Measurements from ENCODE around the gene TAGLN.

The TAGLN gene

GRCh38 chr11:117195258-117195657 lies 3.9 kb upstream of the TAGLN start:
- H3K4me3 ChIP-seq (ENCODE audit: low read depth in 1 of 2, low read length in 2 of 2), result no peak overlapping the region
- no peaks in the 10 kb centered on the region for H3K4me1 ChIP-seq (ENCODE audit: insufficient read depth, low read length)
- H3K27me3 ChIP-seq (ENCODE audit: insufficient read depth, low read length, poor library complexity), result no peaks in the 10 kb centered on the region
- no peak overlapping the region for H3K4me2 ChIP-seq (ENCODE audit: insufficient read depth, low read length)
- H3K79me2 ChIP-seq (ENCODE audit: insufficient read depth, low read length), result no peaks in the 10 kb centered on the region
- peaks cover 15% of the 10 kb centered on the region; the same call in 1 of the 2 replicates for H3K36me3 ChIP-seq (ENCODE audit: insufficient read depth, low read length)
- H4K20me1 ChIP-seq (ENCODE audit: insufficient read depth, low read length), result no peaks in the 10 kb centered on the region
- no peak overlapping the region for H3K9ac ChIP-seq (ENCODE audit: low read depth, low read length)
- no peaks in the 10 kb centered on the region for H3K9me3 ChIP-seq (ENCODE audit: insufficient read depth, low read length, severe bottlenecking)
- ATAC-seq (ENCODE audit: insufficient read depth, low read depth), result no peak
- TF ChIP-seq EZH2 (IDR thresholded peaks at IDR 0.05; ENCODE audit: borderline replicate concordance, low read depth, low read length, severe bottlenecking), result no peak
- TF ChIP-seq CTCF (IDR thresholded peaks at IDR 0.05; ENCODE audit: borderline replicate concordance, extremely low read depth, low read length, poor library complexity, severe bottlenecking), result no peak
- DNase-seq, result no peak
- no peak overlapping the region for H2AFZ ChIP-seq (ENCODE audit: low read depth, low read length)
- H3K27ac ChIP-seq (ENCODE audit: low read length), result no peak overlapping the region

GRCh38 chr11:117195761-117196160 lies 3.4 kb upstream of the TAGLN start:
- ATAC-seq (ENCODE audit: insufficient read depth, low read depth), result no peak
- H3K27ac ChIP-seq (ENCODE audit: low read length), result no peak overlapping the region
- H3K4me1 ChIP-seq (ENCODE audit: insufficient read depth, low read length), result no peaks in the 10 kb centered on the region
- H2AFZ ChIP-seq (ENCODE audit: low read depth, low read length), result no peak overlapping the region
- no peak overlapping the region for H3K9ac ChIP-seq (ENCODE audit: low read depth, low read length)
- H3K4me3 ChIP-seq (ENCODE audit: low read depth in 1 of 2, low read length in 2 of 2), result no peak overlapping the region
- DNase-seq, result no peak
- no peaks in the 10 kb centered on the region for H4K20me1 ChIP-seq (ENCODE audit: insufficient read depth, low read length)
- H3K4me2 ChIP-seq (ENCODE audit: insufficient read depth, low read length), result no peak overlapping the region
- H3K36me3 ChIP-seq (ENCODE audit: insufficient read depth, low read length), result peaks cover 10% of the 10 kb centered on the region; the same call in 1 of the 2 replicates
- no peak for TF ChIP-seq EZH2 (IDR thresholded peaks at IDR 0.05; ENCODE audit: borderline replicate concordance, low read depth, low read length, severe bottlenecking)
- TF ChIP-seq CTCF (IDR thresholded peaks at IDR 0.05; ENCODE audit: borderline replicate concordance, extremely low read depth, low read length, poor library complexity, severe bottlenecking), result no peak
- no peaks in the 10 kb centered on the region for H3K9me3 ChIP-seq (ENCODE audit: insufficient read depth, low read length, severe bottlenecking)
- H3K27me3 ChIP-seq (ENCODE audit: insufficient read depth, low read length, poor library complexity), result no peaks in the 10 kb centered on the region
- H3K79me2 ChIP-seq (ENCODE audit: insufficient read depth, low read length), result no peaks in the 10 kb centered on the region

GRCh38 chr11:117197006-117197405 lies 2.2 kb upstream of the TAGLN start:
- ATAC-seq (ENCODE audit: insufficient read depth, low read depth), result no peak

More at GRCh38 chr11:117197006-117197405, 2.2 kb upstream of the TAGLN start:
- Histone ChIP-seq H3K9ac (ENCODE audit: low read depth, low read length) (no peak overlapping the region), H3K9me3 (ENCODE audit: insufficient read depth, low read length, severe bottlenecking) (no peaks in the 10 kb centered on the region), H3K36me3 (ENCODE audit: insufficient read depth, low read length) (peaks cover 4% of the 10 kb centered on the region; the same call in 1 of the 2 replicates), H2AFZ (ENCODE audit: low read depth, low read length) (no peak overlapping the region), H3K4me3 (ENCODE audit: low read depth in 1 of 2, low read length in 2 of 2) (no peak overlapping the region), H3K79me2 (ENCODE audit: insufficient read depth, low read length) (no peaks in the 10 kb centered on the region), H3K27me3 (ENCODE audit: insufficient read depth, low read length, poor library complexity) (no peaks in the 10 kb centered on the region), H3K27ac (ENCODE audit: low read length) (no peak overlapping the region), H3K4me1 (ENCODE audit: insufficient read depth, low read length) (no peaks in the 10 kb centered on the region), H4K20me1 (ENCODE audit: insufficient read depth, low read length) (no peaks in the 10 kb centered on the region), H3K4me2 (ENCODE audit: insufficient read depth, low read length) (no peak overlapping the region)
- TF ChIP-seq CTCF (IDR thresholded peaks at IDR 0.05; ENCODE audit: borderline replicate concordance, extremely low read depth, low read length, poor library complexity, severe bottlenecking), result no peak
- TF ChIP-seq EZH2 (IDR thresholded peaks at IDR 0.05; ENCODE audit: borderline replicate concordance, low read depth, low read length, severe bottlenecking), result no peak
- DNase-seq, result no peak
